GM23338 (cell line): ENCODE data around the gene HSPB2. TPM values are rescaled to one million over a fixed set of nuclear protein-coding genes. Genes with fewer than 3 reads are reported as not detected.
"Not testable (repeated sequence)": the region's sequence is repeated elsewhere in the genome, so short reads cannot be mapped to it uniquely, and the experiment has no call there.

Experiments
- ATAC-seq: fragments of 200-7000 bp; cut with Tn5 transposase; 3 replicates; pipeline ENCODE4 v1.9.1; 2020
- DNase-seq: peaks from one replicate; pipeline ENCODE4 v3.0.0-alpha.2; 2015; ENCODE audit warnings: low spot score
- H2AFZ ChIP-seq: fragments of 200-600 bp; sonication (generic); 2 replicates; pipeline ENCODE4 v1.8.0; 2016; ENCODE audit warnings: antibody characterized with exemption, mild to moderate bottlenecking, moderate library complexity
- H3F3A ChIP-seq: fragments of 200-600 bp; sonication (generic); replicated peaks from 2 replicates; pipeline ENCODE4 v1.8.0; 2017; ENCODE audit warnings: antibody characterized with exemption, mixed run types, low read depth
- H3K27ac ChIP-seq: fragments of 200-600 bp; sonication (generic); 2 replicates; pipeline ENCODE4 v1.6.1; 2016; ENCODE audit warnings: low read depth
- H3K27me3 ChIP-seq: fragments of 200-600 bp; sonication (generic); 2 replicates; pipeline ENCODE4 v1.8.0; 2016; ENCODE audit warnings: mild to moderate bottlenecking, mixed run types, moderate library complexity; ENCODE audit not compliant: insufficient read depth
- H3K36me3 ChIP-seq: fragments of 200-600 bp; sonication (generic); 2 replicates; pipeline ENCODE4 v1.8.0; 2016; ENCODE audit warnings: mild to moderate bottlenecking; ENCODE audit not compliant: insufficient read depth
- H3K4me1 ChIP-seq: fragments of 200-600 bp; sonication (generic); 2 replicates; pipeline ENCODE4 v1.8.0; 2016; ENCODE audit warnings: mild to moderate bottlenecking, moderate library complexity; ENCODE audit not compliant: insufficient read depth
- H3K4me2 ChIP-seq: fragments of 200-600 bp; sonication (generic); 2 replicates; pipeline ENCODE4 v1.7.1; 2017; ENCODE audit warnings: mixed run types
- H3K4me3 ChIP-seq: fragments of 200-600 bp; sonication (generic); 2 replicates; pipeline ENCODE4 v1.6.1; 2016; ENCODE audit warnings: mixed run types
- H3K79me2 ChIP-seq: fragments of 200-600 bp; sonication (generic); replicated peaks from 2 replicates; pipeline ENCODE4 v1.8.0; 2017; ENCODE audit warnings: mild to moderate bottlenecking; ENCODE audit not compliant: insufficient read depth
- H3K9me2 ChIP-seq: fragments of 200-600 bp; sonication (generic); 2 replicates; pipeline ENCODE4 v1.8.0; 2017; ENCODE audit not compliant: insufficient read depth
- H4K20me1 ChIP-seq: fragments of 200-600 bp; sonication (generic); replicated peaks from 2 replicates; pipeline ENCODE4 v1.8.0; 2017; ENCODE audit warnings: mild to moderate bottlenecking; ENCODE audit not compliant: insufficient read depth
- H3K27ac Mint-ChIP-seq: 2 replicates; pipeline ENCODE4 v1.8.0; 2020; ENCODE audit warnings: inconsistent platforms, mild to moderate bottlenecking, moderate library complexity, mixed read lengths
- H3K27me3 Mint-ChIP-seq: 3 replicates; pipeline ENCODE4 v1.8.0; 2022; ENCODE audit warnings: low read depth, mild to moderate bottlenecking, moderate library complexity, mixed read lengths, inconsistent platforms; ENCODE audit not compliant: insufficient read depth, poor library complexity
- H3K36me3 Mint-ChIP-seq: 3 replicates; pipeline ENCODE4 v1.8.0; 2021; ENCODE audit warnings: low read depth, mild to moderate bottlenecking, inconsistent platforms, moderate library complexity, mixed read lengths
- H3K4me1 Mint-ChIP-seq: 3 replicates; pipeline ENCODE4 v1.8.0; 2020; ENCODE audit warnings: mild to moderate bottlenecking, inconsistent platforms, mixed read lengths
- H3K4me3 Mint-ChIP-seq: 3 replicates; pipeline ENCODE4 v1.8.0; 2021; ENCODE audit warnings: moderate library complexity, mild to moderate bottlenecking, inconsistent platforms, mixed read lengths
- H3K9me3 Mint-ChIP-seq: 3 replicates; pipeline ENCODE4 v1.8.0; 2020; ENCODE audit warnings: moderate library complexity, mild to moderate bottlenecking, inconsistent platforms, mixed read lengths
- EZH2phosphoT487 ChIP-seq: fragments of 200-600 bp; sonication (generic); IDR thresholded peaks from one replicate; pipeline ENCODE4 v1.8.1; 2018; ENCODE audit warnings: antibody characterized with exemption; ENCODE audit not compliant: unreplicated experiment
- NANOG ChIP-seq: IDR thresholded peaks from 2 replicates; pipeline ENCODE4 v1.6.1; 2016; ENCODE audit warnings: antibody characterized with exemption, borderline replicate concordance
- POLR2AphosphoS5 ChIP-seq: IDR thresholded peaks from 2 replicates; pipeline ENCODE4 v1.6.1; 2016; ENCODE audit warnings: antibody characterized with exemption, low read depth
- REST ChIP-seq: IDR thresholded peaks from one replicate; pipeline ENCODE4 v1.6.1; 2018; ENCODE audit warnings: antibody characterized with exemption; ENCODE audit not compliant: unreplicated experiment
- STAT1 ChIP-seq: IDR thresholded peaks from one replicate; pipeline ENCODE4 v1.6.1; 2016; ENCODE audit warnings: antibody characterized with exemption; ENCODE audit not compliant: unreplicated experiment
- ZNF462 ChIP-seq: fragments of 250-450 bp; sonication (Bioruptor Pico); IDR thresholded peaks from 2 replicates; pipeline ENCODE4 v1.5.0; 2020; ENCODE audit warnings: mild to moderate bottlenecking, moderate library complexity
- polyA plus RNA-seq: library from polyadenylated mRNA; unstranded; fragments of >200 nt; fragmentation: Nextera tagmentation; extraction: Ambion mirVana; gene quantifications from 2 replicates; pipeline ENCODE4 v1.2.1, GENCODE V29; 2016
- total RNA-seq: library from RNA; depleted of rRNA; stranded (reverse); fragments of >200 nt; shearing (Covaris generic); gene quantifications from 2 replicates; pipeline ENCODE4 v1.2.3, GENCODE V29; 2014

The HSPB2 gene
- total and polyA plus RNA-seq, 2 experiments from 2014 or later, result 1.0 to 2.6 TPM

- H3K4me1 ChIP-seq, result 0 out of 2 replicates have a peak, but pooled peaks cover 9% of the 10 kb centered on the region
- H3K27ac ChIP-seq, result no peak overlapping the region
- TF ChIP-seq REST (no peak), NANOG (no peak), POLR2AphosphoS5 (no peak), EZH2phosphoT487 (no peak), STAT1 (no peak), ZNF462 (no peak)
- H3K36me3 ChIP-seq, result no peaks in the 10 kb centered on the region
- H3F3A ChIP-seq, result peaks cover 5% of the 10 kb centered on the region
- H3K27me3 ChIP-seq, result no peaks in the 10 kb centered on the region
- H4K20me1 ChIP-seq, result no peaks in the 10 kb centered on the region
- Mint-ChIP-seq H3K4me3 (no peak overlapping the region), H3K27ac (no peak overlapping the region), H3K27me3 (peaks cover 5% of the 10 kb centered on the region), H3K36me3 (no peaks in the 10 kb centered on the region), H3K9me3 (no peaks in the 10 kb centered on the region), H3K4me1 (peaks cover 5% of the 10 kb centered on the region; the same call in 2 of the 3 replicates)
- no peaks in the 10 kb centered on the region for H3K9me2 ChIP-seq
- ATAC-seq (no peak), DNase-seq (no peak)
- no peak overlapping the region for H3K4me3 ChIP-seq
- H3K79me2 ChIP-seq, result no peaks in the 10 kb centered on the region
- no peak overlapping the region for H2AFZ ChIP-seq
- H3K4me2 ChIP-seq, result no peak overlapping the region
Measured at GRCh38 chr11:111882202-111882601, 30.3 kb upstream of the HSPB2 start.

- not testable (repeated sequence) for H3K27ac ChIP-seq, H3K9me3 Mint-ChIP-seq, H3K9me2 ChIP-seq, H3K4me1 ChIP-seq, H4K20me1 ChIP-seq, DNase-seq, H3K27me3 Mint-ChIP-seq, H3K27ac Mint-ChIP-seq, H3K36me3 Mint-ChIP-seq, H3F3A ChIP-seq, H3K4me1 Mint-ChIP-seq, H3K4me3 Mint-ChIP-seq, H2AFZ ChIP-seq, ATAC-seq, H3K36me3 ChIP-seq, H3K27me3 ChIP-seq, H3K4me2 ChIP-seq, H3K4me3 ChIP-seq, H3K79me2 ChIP-seq
Measured at GRCh38 chr11:111885053-111885452, 27.5 kb upstream of the HSPB2 start.
